ENCODE results near the gene DMRTA2.

- TF ChIP-seq CTCF (IDR thresholded peaks at IDR 0.05) (peak; percentile 59 to 72 (median 65)), EP300 (IDR thresholded peaks at IDR 0.05) (no peak)
These were observed 54.9 kb downstream of the DMRTA2 start for GRCh38 chr1:50368179-50369007.

All from esophagus muscularis mucosa (tissue), 3 donors.